Measurements from ENCODE around the gene PTHLH.

- TF ChIP-seq POLR2A (IDR thresholded peaks at IDR 0.05) (no peak), CTCF (IDR thresholded peaks at IDR 0.05) (no peak)
Measured at GRCh38 chr12:27968972-27969623, 3.4 kb downstream of the PTHLH start.

Measured in sigmoid colon (tissue), 3 donors.